Measurements from ENCODE around the gene CBX4.

- TF ChIP-seq CTCF (IDR thresholded peaks at IDR 0.05) (no peak), POLR2A (IDR thresholded peaks at IDR 0.05) (no peak)
Measured at GRCh38 chr17:79830763-79831264, 8.4 kb downstream of the CBX4 start.
